K562 (cell line): ENCODE measurements around the gene KLHL18. TPM values are rescaled to one million over a fixed set of nuclear protein-coding genes. Genes with fewer than 3 reads are reported as not detected.

Experiments used
- CAMTA2 ChIP-seq: fragments of 250-450 bp; sonication (Bioruptor Pico); conservative IDR thresholded peaks from 2 replicates; pipeline ENCODE4 v1.5.1; 2022
- GTF3C2 ChIP-seq: IDR thresholded peaks from 3 replicates; pipeline ENCODE4 v1.6.1; 2011; ENCODE audit warnings: borderline replicate concordance, mild to moderate bottlenecking, moderate library complexity; ENCODE audit not compliant: insufficient read length; ENCODE audit errors: extremely low read depth
- ID3 ChIP-seq, 2 experiments: fragments of 250-450 bp in 1 of 2; fragments of 450-650 bp in 1 of 2; sonication (Bioruptor Pico) in 1 of 2; IDR thresholded peaks; 2 replicates each; pipeline versions ENCODE4 v1.6.1 to v1.8.0; 2016 to 2021; ENCODE audit warnings: mild to moderate bottlenecking in 2 of 2, moderate library complexity in 2 of 2, missing compliant biosample characterization in 1 of 2, missing genetic modification characterization in 1 of 2
- PHTF2 ChIP-seq: fragments of 250-450 bp; sonication (Bioruptor Pico); IDR thresholded peaks from 2 replicates; pipeline ENCODE4 v1.5.0; 2021; ENCODE audit warnings: mild to moderate bottlenecking
- SMAD2 ChIP-seq: fragments of 150-350 bp; IDR thresholded peaks from 2 replicates; pipeline ENCODE4 v1.6.1; 2014; ENCODE audit warnings: low read depth, mild to moderate bottlenecking, low read length
- ZBTB26 ChIP-seq: fragments of 450-650 bp; formaldehyde crosslinking; IDR thresholded peaks from 2 replicates; pipeline ENCODE4 v1.4.0; 2022; ENCODE audit warnings: missing genetic modification characterization
- polyA plus RNA-seq, 8 experiments: library from polyadenylated mRNA; depleted of rRNA in 4 of 8; stranded (reverse) in 5 of 8; unstranded in 3 of 8; fragments of >200 nt; fragmentation: Nextera tagmentation in 2 of 8; fragmentation: Illumina TruSeq in 1 of 8; extraction: Ambion mirVana in 2 of 8; extraction: Trizol in 1 of 8; gene quantifications; 2 replicates each; pipeline versions ENCODE4 v1.2.1 to v1.2.3, GENCODE V29; 2011 to 2014; ENCODE audit warnings: inconsistent platforms in 1 of 8, missing spikeins in 1 of 8
- total RNA-seq, 7 experiments: library from RNA; depleted of rRNA in 6 of 7; stranded (reverse); fragments of >200 nt in 6 of 7; fragmentation: Illumina TruSeq in 2 of 7; extraction: Trizol in 2 of 7; gene quantifications; 2 replicates each; pipeline versions ENCODE4 v1.2.1 to v1.2.3, GENCODE V29; 2011 to 2021; ENCODE audit warnings: low replicate concordance in 1 of 7

The KLHL18 gene
- total and polyA plus RNA-seq, 9 of the 15 experiments (the other 6 are each of a cell fraction or from before 2014, with no cell fraction given): 26.7 to 97.5 (median 48.7) TPM

- TF ChIP-seq ID3 (CRISPR knock-in tag; IDR thresholded peaks at IDR 0.05) (no peak), ID3 (tag; IDR thresholded peaks at IDR 0.05) (no peak), GTF3C2 (no peak), SMAD2 (no peak), PHTF2 (no peak), CAMTA2 (no peak), ZBTB26 (CRISPR knock-in tag) (no peak)
These were observed 60.1 kb downstream of the KLHL18 start (continued) for GRCh38 chr3:47342812-47343211.
